GM23248 (cell line): Measurements from ENCODE around the gene MYLK2. TPM values are rescaled to one million over a fixed set of nuclear protein-coding genes. Genes with fewer than 3 reads are reported as not detected.

Experiments
- DNase-seq: peaks from one replicate; pipeline ENCODE4 v3.0.0-alpha.2; 2015
- H2AFZ ChIP-seq: fragments of 200-600 bp; sonication (generic); 2 replicates; pipeline ENCODE4 v1.6.1; 2016; ENCODE audit warnings: antibody characterized with exemption
- H3F3A ChIP-seq: fragments of 200-600 bp; sonication (generic); 2 replicates; pipeline ENCODE4 v1.6.1; 2016; ENCODE audit warnings: mild to moderate bottlenecking, antibody characterized with exemption, mixed run types; ENCODE audit not compliant: insufficient read depth
- H3K27ac ChIP-seq: fragments of 200-600 bp; sonication (generic); 2 replicates; pipeline ENCODE4 v1.5.1; 2016; ENCODE audit warnings: mild to moderate bottlenecking
- H3K27me3 ChIP-seq: fragments of 200-600 bp; sonication (generic); replicated peaks from 2 replicates; pipeline ENCODE4 v1.6.1; 2016; ENCODE audit warnings: mild to moderate bottlenecking; ENCODE audit not compliant: insufficient read depth
- H3K36me3 ChIP-seq: fragments of 200-600 bp; sonication (generic); 2 replicates; pipeline ENCODE4 v1.6.1; 2016; ENCODE audit warnings: low read depth, mild to moderate bottlenecking
- H3K4me1 ChIP-seq: fragments of 200-600 bp; sonication (generic); 2 replicates; pipeline ENCODE4 v1.6.1; 2016; ENCODE audit warnings: mild to moderate bottlenecking; ENCODE audit not compliant: insufficient read depth
- H3K4me2 ChIP-seq: fragments of 200-600 bp; sonication (generic); one replicate; pipeline ENCODE4 v1.6.1; 2016; ENCODE audit warnings: mild to moderate bottlenecking; ENCODE audit not compliant: unreplicated experiment
- H3K4me3 ChIP-seq: fragments of 200-600 bp; sonication (generic); 2 replicates; pipeline ENCODE4 v1.5.1; 2016; ENCODE audit warnings: mild to moderate bottlenecking
- H3K79me2 ChIP-seq: fragments of 200-600 bp; sonication (generic); 2 replicates; pipeline ENCODE4 v1.6.1; 2016; ENCODE audit warnings: mild to moderate bottlenecking; ENCODE audit not compliant: insufficient read depth
- H3K9ac ChIP-seq: fragments of 200-600 bp; sonication (generic); 2 replicates; pipeline ENCODE4 v1.6.1; 2016; ENCODE audit warnings: mild to moderate bottlenecking
- H3K9me2 ChIP-seq: fragments of 200-600 bp; sonication (generic); 2 replicates; pipeline ENCODE4 v1.6.1; 2016; ENCODE audit warnings: mixed run types, mild to moderate bottlenecking, moderate library complexity; ENCODE audit not compliant: insufficient read depth
- H3K9me3 ChIP-seq: fragments of 200-600 bp; sonication (generic); one replicate; pipeline ENCODE4 v1.6.1; 2017; ENCODE audit warnings: low read depth
- H4K20me1 ChIP-seq: fragments of 200-600 bp; sonication (generic); 2 replicates; pipeline ENCODE4 v1.6.0; 2016; ENCODE audit not compliant: insufficient read depth
- EZH2 ChIP-seq: fragments of 200-600 bp; sonication (generic); IDR thresholded peaks from 2 replicates; pipeline ENCODE4 v1.6.1; 2018; ENCODE audit warnings: antibody characterized with exemption, mild to moderate bottlenecking; ENCODE audit not compliant: insufficient read depth, poor library complexity, severe bottlenecking
- EZH2phosphoT487 ChIP-seq: fragments of 200-600 bp; sonication (generic); IDR thresholded peaks from 2 replicates; pipeline ENCODE4 v1.6.1; 2018; ENCODE audit warnings: antibody characterized with exemption, moderate library complexity, mild to moderate bottlenecking, low read depth; ENCODE audit not compliant: insufficient read depth
- WGBS, 2 experiments: methylation state at CpG; one replicate each; pipeline ENCODE4 v1.1.6; 2015 to 2017; ENCODE audit warnings: low lambda C conversion rate in 2 of 2, low coverage in 1 of 2; ENCODE audit errors: missing lambda C conversion rate in 2 of 2; 5-methylcytosine and 5-hydroxymethylcytosine counted together
- in situ Hi-C: fragments of 300-500 bp; cut with MboI; formaldehyde crosslinking; loops from 2 replicates; pipeline ENCODE4 v1.15.0; 2020
- polyA plus RNA-seq: library from polyadenylated mRNA; unstranded; fragments of >200 nt; fragmentation: Nextera tagmentation; extraction: Ambion mirVana; gene quantifications from 2 replicates; pipeline ENCODE4 v1.2.1, GENCODE V29; 2016
- total RNA-seq: library from RNA; depleted of rRNA; stranded (reverse); fragments of >200 nt; shearing (Covaris generic); gene quantifications from 2 replicates; pipeline ENCODE4 v1.2.3, GENCODE V29; 2014; rRNA removed

The MYLK2 gene
- total RNA-seq (0.63 TPM in 1 of 2 replicates, not detected in the other), polyA plus RNA-seq (not detected in 2 replicates)

GRCh38 chr20:31819083-31819784 lies at the start of gene MYLK2:
Gene MYLK2, plus strand, starts transcription at chr20:31819356. Its CDS starts 225 bp downstream, at chr20:31819581.
- H3K4me2 ChIP-seq = no peak within 1 kb of the TSS
- 68 to 70% methylated on average over 14 to 16 of the region's 16 CpGs for WGBS, 2 experiments
- no peaks in the 10 kb centered on the region for H3K4me1 ChIP-seq
- H3K36me3 ChIP-seq = no peaks in the 10 kb centered on the region
- no peak for DNase-seq
- no peaks in the 10 kb centered on the region for H3K9me3 ChIP-seq
- H4K20me1 ChIP-seq = no peaks in the 10 kb centered on the region
- no peak for TF ChIP-seq EZH2phosphoT487
- no peak for TF ChIP-seq EZH2
- no peak within 1 kb of the TSS for H3K27ac ChIP-seq
- no peaks in the 10 kb centered on the region for H3K27me3 ChIP-seq
- H3F3A ChIP-seq = no peaks in the 10 kb centered on the region
- in situ Hi-C loops = no loop called here
- no peaks in the 10 kb centered on the region for H3K79me2 ChIP-seq
- H3K9me2 ChIP-seq = no peaks in the 10 kb centered on the region
- no peak within 1 kb of the TSS for H3K4me3 ChIP-seq
- no peak within 1 kb of the TSS for H2AFZ ChIP-seq
- no peak within 1 kb of the TSS for H3K9ac ChIP-seq

GRCh38 chr20:31769681-31770080 lies 49.5 kb upstream of the MYLK2 start:
- Histone ChIP-seq H3K79me2 (peaks cover 40% of the 10 kb centered on the region), H3K4me1 (peaks cover 4% of the 10 kb centered on the region), H3K9me2 (no peaks in the 10 kb centered on the region), H3K27me3 (no peaks in the 10 kb centered on the region), H3K36me3 (peaks cover 4% of the 10 kb centered on the region; the same call in 1 of the 2 replicates), H2AFZ (no peak overlapping the region), H3K9me3 (no peaks in the 10 kb centered on the region), H3K4me3 (no peak overlapping the region), H3F3A (peaks cover 11% of the 10 kb centered on the region), H3K9ac (no peak overlapping the region), H4K20me1 (no peaks in the 10 kb centered on the region), H3K4me2 (no peak overlapping the region), H3K27ac (no peak overlapping the region)
- TF ChIP-seq EZH2 = no peak
- TF ChIP-seq EZH2phosphoT487 = no peak
- no peak for DNase-seq
- WGBS, 2 experiments = 97 to 100% methylated on average over 5 of the region's 5 CpGs
- in situ Hi-C loops = no loop called here

- Histone ChIP-seq H3K9me3 (no peaks in the 10 kb centered on the region), H3K27ac (no peak overlapping the region), H3K36me3 (peaks cover 4% of the 10 kb centered on the region; the same call in 1 of the 2 replicates), H3K4me2 (no peak overlapping the region), H2AFZ (no peak overlapping the region), H3K79me2 (peaks cover 40% of the 10 kb centered on the region), H3F3A (peaks cover 6% of the 10 kb centered on the region; the same call in 1 of the 2 replicates), H3K27me3 (no peaks in the 10 kb centered on the region), H3K4me1 (no peaks in the 10 kb centered on the region), H3K4me3 (no peak overlapping the region), H3K9ac (no peak overlapping the region), H3K9me2 (no peaks in the 10 kb centered on the region), H4K20me1 (no peaks in the 10 kb centered on the region)
- TF ChIP-seq EZH2phosphoT487 = no peak
- TF ChIP-seq EZH2 = no peak
- in situ Hi-C loops = no loop called here
- DNase-seq = no peak
- 93 to 96% methylated on average over 1 of the region's 1 CpG for WGBS, 2 experiments
Observed at GRCh38 chr20:31770243-31770642, 48.9 kb upstream of the MYLK2 start.

GRCh38 chr20:31774408-31774807 lies 44.7 kb upstream of the MYLK2 start:
- H3K4me1 ChIP-seq = no peaks in the 10 kb centered on the region
- peaks cover 11% of the 10 kb centered on the region; the same call in 1 of the 2 replicates for H3K36me3 ChIP-seq
- no peaks in the 10 kb centered on the region for H3K9me3 ChIP-seq
- no peak overlapping the region for H3K4me2 ChIP-seq
- WGBS, 2 experiments = 97 to 100% methylated on average over 1 of the region's 1 CpG
- H3K9me2 ChIP-seq = no peaks in the 10 kb centered on the region
- no peaks in the 10 kb centered on the region for H3K27me3 ChIP-seq
- TF ChIP-seq EZH2 (no peak), EZH2phosphoT487 (no peak)
- no peak overlapping the region for H3K27ac ChIP-seq
- in situ Hi-C loops = no loop called here
- H3F3A ChIP-seq = no peaks in the 10 kb centered on the region
- no peak overlapping the region for H3K9ac ChIP-seq
- no peaks in the 10 kb centered on the region for H4K20me1 ChIP-seq
- no peak overlapping the region for H3K4me3 ChIP-seq
- DNase-seq = no peak
- peaks cover 14% of the 10 kb centered on the region for H3K79me2 ChIP-seq
- H2AFZ ChIP-seq = no peak overlapping the region
